SJCRH30 (cell line): Measurements from ENCODE around the gene ATRN. TPM values are rescaled to one million over a fixed set of nuclear protein-coding genes. Genes with fewer than 3 reads are reported as not detected.

Experiments
- DNase-seq, 2 experiments: peaks; one replicate each; pipeline ENCODE4 v3.0.0-alpha.2; 2015 to 2020
- H3K27ac ChIP-seq: fragments of 250-450 bp; sonication (Bioruptor Pico); 2 replicates; pipeline ENCODE4 v1.5.1; 2020; ENCODE audit warnings: mild to moderate bottlenecking, moderate library complexity
- H3K27me3 ChIP-seq: fragments of 250-450 bp; sonication (Bioruptor Pico); 2 replicates; pipeline ENCODE4 v1.5.1; 2020; ENCODE audit warnings: mild to moderate bottlenecking, moderate library complexity
- H3K36me3 ChIP-seq: fragments of 250-450 bp; sonication (Bioruptor Pico); 2 replicates; pipeline ENCODE4 v1.5.1; 2020; ENCODE audit warnings: mild to moderate bottlenecking, moderate library complexity
- H3K4me1 ChIP-seq: fragments of 250-450 bp; sonication (Bioruptor Pico); 2 replicates; pipeline ENCODE4 v1.5.1; 2020; ENCODE audit warnings: mild to moderate bottlenecking, moderate library complexity
- H3K4me3 ChIP-seq: fragments of 250-450 bp; sonication (Bioruptor Pico); 2 replicates; pipeline ENCODE4 v1.5.1; 2020; ENCODE audit warnings: mild to moderate bottlenecking, moderate library complexity
- H3K9me3 ChIP-seq: fragments of 250-450 bp; sonication (Bioruptor Pico); replicated peaks from 2 replicates; pipeline ENCODE4 v1.5.1; 2020; ENCODE audit warnings: mild to moderate bottlenecking, moderate library complexity
- total RNA-seq: library from RNA; depleted of rRNA; stranded (reverse); fragments of >200 nt; shearing (Covaris generic); gene quantifications from 2 replicates; pipeline ENCODE4 v1.2.3, GENCODE V29; 2014

ATRN gene
- total RNA-seq, 1 experiment from 2014 or later: 27.9 TPM

- no peak overlapping the region for H3K27ac ChIP-seq
- H3K4me3 ChIP-seq: no peak overlapping the region
- no peaks in the 10 kb centered on the region for H3K27me3 ChIP-seq
- H3K36me3 ChIP-seq: peaks cover 14% of the 10 kb centered on the region; the same call in 1 of the 2 replicates
- DNase-seq: no peak
- H3K4me1 ChIP-seq: no peaks in the 10 kb centered on the region
- no peaks in the 10 kb centered on the region for H3K9me3 ChIP-seq
Observed at GRCh38 chr20:3629893-3630292, 159.1 kb downstream of the ATRN start.

- no peaks in the 10 kb centered on the region for H3K4me1 ChIP-seq
- H3K9me3 ChIP-seq: no peaks in the 10 kb centered on the region
- no peak for DNase-seq
- no peaks in the 10 kb centered on the region for H3K27me3 ChIP-seq
- H3K27ac ChIP-seq: no peak overlapping the region
- no peak overlapping the region for H3K4me3 ChIP-seq
- peaks cover 12% of the 10 kb centered on the region; the same call in 1 of the 2 replicates for H3K36me3 ChIP-seq
Observed at GRCh38 chr20:3630429-3630828, 159.6 kb downstream of the ATRN start.

- Histone ChIP-seq H3K4me1 (no peaks in the 10 kb centered on the region), H3K36me3 (peaks cover 13% of the 10 kb centered on the region; the same call in 1 of the 2 replicates), H3K4me3 (no peak overlapping the region), H3K27me3 (no peaks in the 10 kb centered on the region), H3K9me3 (no peaks in the 10 kb centered on the region), H3K27ac (no peak overlapping the region)
- no peak for DNase-seq
Observed at GRCh38 chr20:3631534-3631933, 160.7 kb downstream of the ATRN start.

GRCh38 chr20:3632311-3633004 is 161.6 kb downstream of the ATRN start:
- Histone ChIP-seq H3K27me3 (no peaks in the 10 kb centered on the region), H3K4me3 (no peak overlapping the region), H3K36me3 (peaks cover 9% of the 10 kb centered on the region; the same call in 1 of the 2 replicates), H3K4me1 (no peaks in the 10 kb centered on the region), H3K27ac (no peak overlapping the region), H3K9me3 (no peaks in the 10 kb centered on the region)
- no peak for DNase-seq

GRCh38 chr20:3633913-3634478 is 163.2 kb downstream of the ATRN start:
- no peak for DNase-seq

GRCh38 chr20:3635346-3635745 is 164.5 kb downstream of the ATRN start:
- H3K4me3 ChIP-seq: no peak overlapping the region
- H3K27ac ChIP-seq: no peak overlapping the region

More at GRCh38 chr20:3633913-3634478, 163.2 kb downstream of the ATRN start:
- Histone ChIP-seq H3K36me3 (peaks cover 8% of the 10 kb centered on the region; the same call in 1 of the 2 replicates), H3K4me3 (no peak overlapping the region), H3K27ac (no peak overlapping the region), H3K9me3 (no peaks in the 10 kb centered on the region), H3K4me1 (no peaks in the 10 kb centered on the region), H3K27me3 (no peaks in the 10 kb centered on the region)

GRCh38 chr20:3640259-3640658 is 169.4 kb downstream of the ATRN start:
- no peaks in the 10 kb centered on the region for H3K27me3 ChIP-seq
- DNase-seq: no peak
- H3K36me3 ChIP-seq: peaks cover 18% of the 10 kb centered on the region
- H3K4me1 ChIP-seq: no peaks in the 10 kb centered on the region
- no peak overlapping the region for H3K27ac ChIP-seq
- H3K9me3 ChIP-seq: peaks cover 3% of the 10 kb centered on the region; the same call in 1 of the 2 replicates
- no peak overlapping the region for H3K4me3 ChIP-seq

More at GRCh38 chr20:3635346-3635745, 164.5 kb downstream of the ATRN start:
- no peaks in the 10 kb centered on the region for H3K27me3 ChIP-seq
- no peaks in the 10 kb centered on the region for H3K4me1 ChIP-seq
- peaks cover 13% of the 10 kb centered on the region for H3K36me3 ChIP-seq
- DNase-seq: no peak
- no peaks in the 10 kb centered on the region for H3K9me3 ChIP-seq

GRCh38 chr20:3645309-3646066 is 174.7 kb downstream of the ATRN start:
- Histone ChIP-seq H3K27ac (no peak overlapping the region), H3K9me3 (peaks cover 3% of the 10 kb centered on the region; the same call in 1 of the 2 replicates), H3K27me3 (no peaks in the 10 kb centered on the region), H3K4me3 (no peak overlapping the region), H3K4me1 (no peaks in the 10 kb centered on the region), H3K36me3 (peaks cover 9% of the 10 kb centered on the region)
- DNase-seq: no peak

- peaks cover 9% of the 10 kb centered on the region for H3K36me3 ChIP-seq
- H3K27ac ChIP-seq: no peak overlapping the region
- no peaks in the 10 kb centered on the region for H3K27me3 ChIP-seq
- DNase-seq: no peak
- H3K4me3 ChIP-seq: no peak overlapping the region
- no peaks in the 10 kb centered on the region for H3K9me3 ChIP-seq
- H3K4me1 ChIP-seq: no peaks in the 10 kb centered on the region
Observed at GRCh38 chr20:3646067-3646440, 175.2 kb downstream of the ATRN start.

- no peak overlapping the region for H3K27ac ChIP-seq
- no peaks in the 10 kb centered on the region for H3K27me3 ChIP-seq
- no peaks in the 10 kb centered on the region for H3K4me1 ChIP-seq
- H3K9me3 ChIP-seq: no peaks in the 10 kb centered on the region
- DNase-seq: no peak
- H3K4me3 ChIP-seq: no peak overlapping the region
- peaks cover 9% of the 10 kb centered on the region; the same call in 1 of the 2 replicates for H3K36me3 ChIP-seq
Observed at GRCh38 chr20:3646651-3647050, 175.8 kb downstream of the ATRN start.

- H3K9me3 ChIP-seq: no peaks in the 10 kb centered on the region
Observed at GRCh38 chr20:3647473-3647872, 176.7 kb downstream of the ATRN start.

GRCh38 chr20:3648951-3649350 is 178.1 kb downstream of the ATRN start:
- peaks cover 5% of the 10 kb centered on the region for H3K4me1 ChIP-seq
- H3K9me3 ChIP-seq: no peaks in the 10 kb centered on the region
- no peak for DNase-seq
- H3K27ac ChIP-seq: no peak overlapping the region
- H3K36me3 ChIP-seq: peaks cover 7% of the 10 kb centered on the region; the same call in 1 of the 2 replicates
- no peak overlapping the region for H3K4me3 ChIP-seq
- H3K27me3 ChIP-seq: no peaks in the 10 kb centered on the region

More at GRCh38 chr20:3647473-3647872, 176.7 kb downstream of the ATRN start:
- Histone ChIP-seq H3K4me1 (no peaks in the 10 kb centered on the region), H3K27me3 (no peaks in the 10 kb centered on the region), H3K4me3 (no peak overlapping the region), H3K27ac (no peak overlapping the region), H3K36me3 (peaks cover 7% of the 10 kb centered on the region; the same call in 1 of the 2 replicates)
- no peak for DNase-seq

- Histone ChIP-seq H3K27me3 (no peaks in the 10 kb centered on the region), H3K4me1 (peaks cover 8% of the 10 kb centered on the region), H3K4me3 (no peak overlapping the region), H3K27ac (no peak overlapping the region), H3K9me3 (no peaks in the 10 kb centered on the region), H3K36me3 (0 out of 2 replicates have a peak, but pooled peaks cover 4% of the 10 kb centered on the region)
- no peak for DNase-seq
Observed at GRCh38 chr20:3651204-3651962, 180.6 kb downstream of the ATRN start.

- DNase-seq: no peak
- Histone ChIP-seq H3K4me3 (no peak overlapping the region), H3K9me3 (no peaks in the 10 kb centered on the region), H3K27me3 (no peaks in the 10 kb centered on the region), H3K27ac (no peak overlapping the region), H3K4me1 (peaks cover 8% of the 10 kb centered on the region), H3K36me3 (0 out of 2 replicates have a peak, but pooled peaks cover 4% of the 10 kb centered on the region)
Observed at GRCh38 chr20:3652221-3652620, 181.4 kb downstream of the ATRN start.
